ENCODE data around the gene DHRS3. TPM values are rescaled to one million over a fixed set of nuclear protein-coding genes. Genes with fewer than 3 reads are reported as not detected.

DHRS3 gene
- total and polyA plus RNA-seq, 2 donors (not counting 3 experiments of a cell fraction or from before 2014, with no cell fraction given) = 54.3 to 75.2 TPM

GRCh38 chr1:12608311-12608957 lies 9.6 kb downstream of the DHRS3 start:
- H3K27ac ChIP-seq (ENCODE audit: insufficient read depth, low read depth, low read length) = no peak overlapping the region
- no TSS peak for BruUV-seq (replicated peaks)
- H4K20me1 ChIP-seq (replicated peaks; ENCODE audit: control insufficient read depth, extremely low read depth, insufficient read depth, low read length) = no peaks in the 10 kb centered on the region
- H3K9ac ChIP-seq (replicated peaks; ENCODE audit: extremely low read depth, insufficient read depth, low read length) = no peak overlapping the region
- H3K4me1 ChIP-seq (ENCODE audit: control insufficient read depth, extremely low read depth, insufficient read depth, low read length) = peaks cover 13% of the 10 kb centered on the region
- intact Hi-C loops (cut with micrococcal nuclease) (no loop called here), dilution Hi-C loops (cut with MboI; ENCODE audit: extremely low pct_ligation_motif_present, low sequenced_read_pairs) (no loop called here)
- POLR2A ChIA-PET = no interaction called here
- H3K4me3 ChIP-seq (replicated peaks in 1 of 3; ENCODE audit: insufficient read depth in 1 of 3, low read depth in 1 of 3, low read length in 3 of 3) = no peak overlapping the region
- no peaks in the 10 kb centered on the region for H3K9me3 ChIP-seq (replicated peaks; ENCODE audit: control insufficient read depth, insufficient read depth, low read length)
- H2AFZ ChIP-seq (ENCODE audit: low read depth, low read length) = no peak overlapping the region
- peaks cover 5 to 7% of the 10 kb centered on the region in 2 experiments for H3K36me3 ChIP-seq (ENCODE audit: control insufficient read depth in 2 of 2, extremely low read depth in 1 of 2, insufficient read depth in 2 of 2, low read length in 2 of 2)
- TF ChIP-seq POLR2AphosphoS5 (IDR thresholded peaks at IDR 0.05; ENCODE audit: insufficient read depth, low read depth, low read length) (no peak), FOS (IDR thresholded peaks at IDR 0.05; ENCODE audit: borderline replicate concordance, insufficient read depth, low read length) (no peak), CTCF (IDR thresholded peaks at IDR 0.05; ENCODE audit: extremely low read depth in 1 of 2, insufficient read depth in 1 of 2, low read depth in 1 of 2, low read length in 2 of 2) (no peak), GATA2 (IDR thresholded peaks at IDR 0.05; ENCODE audit: insufficient read depth, insufficient read length, low read depth, low read length) (no peak), MAX (IDR thresholded peaks at IDR 0.05; ENCODE audit: insufficient read depth, insufficient read length) (no peak), JUN (IDR thresholded peaks at IDR 0.05; ENCODE audit: borderline replicate concordance, insufficient read depth, insufficient read length, low read depth) (no peak), POLR2A (IDR thresholded peaks at IDR 0.05; ENCODE audit: low read depth, low read length) (no peak), MYC (IDR thresholded peaks at IDR 0.05; ENCODE audit: low read depth, low read length) (no peak), EZH2 (IDR thresholded peaks at IDR 0.05; ENCODE audit: borderline replicate concordance, low read depth, low read length, severe bottlenecking) (no peak)
- DNase-seq (ENCODE audit: low read depth, low spot score) = no peak
- H3K9me1 ChIP-seq (replicated peaks; ENCODE audit: control insufficient read depth, extremely low read depth, insufficient read depth, low read length) = no peaks in the 10 kb centered on the region
- CTCF ChIA-PET = no interaction called here
- no peaks in the 10 kb centered on the region for H3K79me2 ChIP-seq (ENCODE audit: control insufficient read depth, insufficient read depth, low read length)
- FAIRE-seq = no peak
- H3K4me2 ChIP-seq (ENCODE audit: insufficient read depth, low read length) = no peak overlapping the region
- no peaks in the 10 kb centered on the region for H3K27me3 ChIP-seq (ENCODE audit: control insufficient read depth in 2 of 2, insufficient read depth in 2 of 2, low read length in 2 of 2)
